ENCODE data around the gene DCP1B.

GRCh38 chr12:1935242-1935641 lies 69.0 kb downstream of the DCP1B start:
- TF ChIP-seq POLR2AphosphoS5 (IDR thresholded peaks at IDR 0.05; ENCODE audit: insufficient read depth, low read depth, low read length): no peak
- TF ChIP-seq, protein P1, sequence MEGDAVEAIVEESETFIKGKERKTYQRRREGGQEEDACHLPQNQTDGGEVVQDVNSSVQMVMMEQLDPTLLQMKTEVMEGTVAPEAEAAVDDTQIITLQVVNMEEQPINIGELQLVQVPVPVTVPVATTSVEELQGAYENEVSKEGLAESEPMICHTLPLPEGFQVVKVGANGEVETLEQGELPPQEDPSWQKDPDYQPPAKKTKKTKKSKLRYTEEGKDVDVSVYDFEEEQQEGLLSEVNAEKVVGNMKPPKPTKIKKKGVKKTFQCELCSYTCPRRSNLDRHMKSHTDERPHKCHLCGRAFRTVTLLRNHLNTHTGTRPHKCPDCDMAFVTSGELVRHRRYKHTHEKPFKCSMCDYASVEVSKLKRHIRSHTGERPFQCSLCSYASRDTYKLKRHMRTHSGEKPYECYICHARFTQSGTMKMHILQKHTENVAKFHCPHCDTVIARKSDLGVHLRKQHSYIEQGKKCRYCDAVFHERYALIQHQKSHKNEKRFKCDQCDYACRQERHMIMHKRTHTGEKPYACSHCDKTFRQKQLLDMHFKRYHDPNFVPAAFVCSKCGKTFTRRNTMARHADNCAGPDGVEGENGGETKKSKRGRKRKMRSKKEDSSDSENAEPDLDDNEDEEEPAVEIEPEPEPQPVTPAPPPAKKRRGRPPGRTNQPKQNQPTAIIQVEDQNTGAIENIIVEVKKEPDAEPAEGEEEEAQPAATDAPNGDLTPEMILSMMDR (IDR thresholded peaks at IDR 0.05; ENCODE audit: extremely low read depth in 1 of 2, insufficient read depth in 1 of 2, low read depth in 1 of 2, low read length in 2 of 2): no peak

Data from endothelial cell of umbilical vein (primary cell).